Measurements from ENCODE around the gene FXR1.

FXR1 gene

DNA sequence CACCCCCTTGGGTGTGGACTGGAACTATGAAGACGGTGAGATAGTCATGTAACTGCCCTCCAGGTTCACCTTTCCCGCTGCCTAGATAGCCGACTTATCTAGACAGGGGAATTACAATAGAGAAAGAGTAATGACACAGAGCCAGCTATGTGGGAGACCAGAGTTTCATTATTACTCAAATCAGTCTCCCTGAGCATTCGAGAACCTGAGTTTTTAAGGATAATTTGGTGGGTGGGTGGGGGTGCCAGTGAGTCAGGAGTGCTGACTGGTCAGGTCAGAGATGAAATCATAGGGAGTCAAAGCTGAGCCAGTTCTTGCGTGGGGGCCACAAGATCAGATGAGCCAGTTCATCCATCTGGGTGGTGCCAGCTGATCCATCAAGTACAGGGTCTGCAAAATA is 96.8 kb downstream of the FXR1 start:
- DNase-seq: no peak

DNA sequence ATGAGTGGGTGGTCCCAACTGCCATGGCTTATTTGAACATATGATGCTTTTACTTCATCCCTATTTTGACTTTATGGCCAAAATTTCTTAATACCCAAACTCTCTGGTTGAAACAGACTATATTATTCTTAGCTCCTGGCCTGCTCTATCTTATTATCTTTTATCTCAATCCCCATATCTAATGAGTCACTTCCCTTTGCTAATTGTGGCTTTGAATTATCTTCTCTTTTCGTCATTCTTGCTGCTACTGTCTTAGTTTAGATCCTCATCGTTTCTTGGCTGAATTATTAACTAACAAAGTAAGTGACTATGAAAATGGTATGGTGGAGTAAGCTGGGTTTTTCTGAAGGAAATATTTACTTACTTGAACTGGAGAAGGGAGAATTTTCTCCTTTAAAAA is 105.2 kb downstream of the FXR1 start:
- DNase-seq: no peak

DNA sequence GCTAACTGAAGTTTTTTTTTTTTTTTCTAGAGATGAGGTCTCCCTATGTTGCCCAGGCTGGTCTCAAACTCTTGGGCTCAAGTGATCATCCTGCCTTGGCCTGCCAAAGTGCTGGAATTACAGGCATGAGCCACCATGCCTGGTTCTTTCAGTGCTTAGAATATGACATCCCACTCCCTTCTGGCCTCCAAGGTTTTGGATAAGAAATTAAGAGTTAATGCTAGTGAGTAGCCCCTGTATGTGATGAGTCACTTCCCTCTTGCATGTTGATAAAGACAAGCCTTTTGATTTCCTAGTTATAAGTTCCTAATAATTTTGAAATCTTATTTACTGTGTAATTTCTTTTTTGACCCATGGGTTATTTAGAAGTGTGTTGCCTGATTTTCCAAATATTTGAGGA is 112.7 kb downstream of the FXR1 start:
- no peak for DNase-seq

DNA sequence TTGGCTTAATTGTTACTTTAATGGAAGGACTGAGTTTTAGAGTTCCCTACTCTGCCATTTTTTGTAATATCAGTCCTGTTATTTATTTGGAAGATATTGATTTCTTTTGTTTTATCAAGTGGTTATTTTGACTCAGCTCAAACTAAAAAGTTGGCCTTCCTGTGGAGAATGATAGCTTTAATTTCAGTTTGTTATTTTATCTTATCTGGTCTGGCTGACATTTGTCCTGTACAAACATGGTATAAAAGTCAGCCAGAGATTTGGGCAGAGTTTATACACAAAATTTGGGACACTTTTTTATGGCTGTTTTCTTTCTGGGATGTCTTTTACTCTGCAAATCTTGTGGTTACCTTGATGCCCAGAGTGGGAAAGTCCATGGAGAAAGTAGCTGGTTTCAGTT is 118.5 kb downstream of the FXR1 start:
- no peak for DNase-seq

All from RPMI8226 (cell line).